KOPT-K1 (cell line): Measurements from ENCODE around the gene IRF8.

ENCODE experiments used
- H3K27ac ChIP-seq: fragments of 200-600 bp; sonication (generic); 2 replicates; pipeline ENCODE4 v1.5.1; 2016; ENCODE audit warnings: antibody characterized with exemption, mild to moderate bottlenecking, low read depth, low read length; ENCODE audit not compliant: poor library complexity, severe bottlenecking
- H3K36me3 ChIP-seq: fragments of 200-600 bp; sonication (generic); 2 replicates; pipeline ENCODE4 v1.5.1; 2017; ENCODE audit warnings: antibody characterized with exemption, mild to moderate bottlenecking, low read length, moderate library complexity; ENCODE audit not compliant: insufficient read depth
- H3K9me3 ChIP-seq: fragments of 200-600 bp; sonication (generic); 2 replicates; pipeline ENCODE4 v1.5.1; 2017; ENCODE audit warnings: antibody characterized with exemption, low read length, mild to moderate bottlenecking; ENCODE audit not compliant: insufficient read depth, poor library complexity, severe bottlenecking

Gene IRF8

GRCh38 chr16:85960486-85961046 is 61.6 kb downstream of the IRF8 start:
- H3K9me3 ChIP-seq: no peaks in the 10 kb centered on the region
- no peak overlapping the region for H3K27ac ChIP-seq
- no peaks in the 10 kb centered on the region for H3K36me3 ChIP-seq

GRCh38 chr16:85961988-85962915 is 63.3 kb downstream of the IRF8 start:
- no peak overlapping the region for H3K27ac ChIP-seq
- no peaks in the 10 kb centered on the region for H3K36me3 ChIP-seq
- H3K9me3 ChIP-seq: no peaks in the 10 kb centered on the region

GRCh38 chr16:85963753-85964285 is 64.9 kb downstream of the IRF8 start:
- no peak overlapping the region for H3K27ac ChIP-seq
- H3K9me3 ChIP-seq: no peaks in the 10 kb centered on the region
- no peaks in the 10 kb centered on the region for H3K36me3 ChIP-seq

GRCh38 chr16:85965125-85965524 is 66.2 kb downstream of the IRF8 start:
- Histone ChIP-seq H3K27ac (no peak overlapping the region), H3K9me3 (no peaks in the 10 kb centered on the region), H3K36me3 (no peaks in the 10 kb centered on the region)

- H3K9me3 ChIP-seq: peaks cover 4% of the 10 kb centered on the region
- no peaks in the 10 kb centered on the region for H3K36me3 ChIP-seq
- no peak overlapping the region for H3K27ac ChIP-seq
Observed at GRCh38 chr16:85967111-85967510, 68.1 kb downstream of the IRF8 start.

GRCh38 chr16:85968041-85968920 is 69.3 kb downstream of the IRF8 start:
- Histone ChIP-seq H3K36me3 (no peaks in the 10 kb centered on the region), H3K9me3 (peaks cover 10% of the 10 kb centered on the region), H3K27ac (no peak overlapping the region)

GRCh38 chr16:85969159-85969558 is 70.2 kb downstream of the IRF8 start:
- H3K9me3 ChIP-seq: peaks cover 12% of the 10 kb centered on the region
- no peaks in the 10 kb centered on the region for H3K36me3 ChIP-seq
- H3K27ac ChIP-seq: no peak overlapping the region

- H3K9me3 ChIP-seq: peaks cover 15% of the 10 kb centered on the region
- no peaks in the 10 kb centered on the region for H3K36me3 ChIP-seq
- H3K27ac ChIP-seq: no peak overlapping the region
Observed at GRCh38 chr16:85969591-85969990, 70.6 kb downstream of the IRF8 start.

GRCh38 chr16:85970016-85970733 is 71.2 kb downstream of the IRF8 start:
- Histone ChIP-seq H3K27ac (no peak overlapping the region), H3K36me3 (no peaks in the 10 kb centered on the region), H3K9me3 (peaks cover 15% of the 10 kb centered on the region)

GRCh38 chr16:85970738-85971137 is 71.8 kb downstream of the IRF8 start:
- H3K27ac ChIP-seq: no peak overlapping the region
- no peaks in the 10 kb centered on the region for H3K36me3 ChIP-seq
- peaks cover 15% of the 10 kb centered on the region for H3K9me3 ChIP-seq
